Left renal cortex interstitium (tissue), 4 donors: ENCODE data around the gene MSH2. TPM values are rescaled to one million over a fixed set of nuclear protein-coding genes. Genes with fewer than 3 reads are reported as not detected.
A peak's percentile ranks its signal among the peaks of the same experiment; 100 is the strongest.
"Not testable (repeated sequence)": the region's sequence is repeated elsewhere in the genome, so short reads cannot be mapped to it uniquely, and the experiment has no call there.

Experiments used
- DNase-seq, 4 donors: peaks; one replicate each; pipeline ENCODE4 v3.0.0-alpha.2; 2013; ENCODE audit warnings: low read depth in 4 of 4, low spot score in 2 of 4, missing footprints in 1 of 4
- polyA plus RNA-seq, 4 donors: library from polyadenylated mRNA; unstranded; fragments of 120-200 nt; gene quantifications; one replicate each; pipeline ENCODE4 v1.2.1, GENCODE V29; 2013; ENCODE audit not compliant: insufficient read length in 4 of 4

The MSH2 gene
- polyA plus RNA-seq, result 10 to 100 TPM; 67.1 to 80.9 (median 73.2) TPM

GRCh38 chr2:47402805-47403608, at the start of gene MSH2:
TSS of gene MSH2 (plus strand) at chr2:47403156. CDS start at chr2:47403192, 36 bp downstream.
- DNase-seq, result peak; percentile 75 to 86 (median 82)

GRCh38 chr2:47354013-47354847, 48.7 kb upstream of the MSH2 start:
- no peak for DNase-seq

- no peak for DNase-seq
Measured at GRCh38 chr2:47354848-47355204, 48.1 kb upstream of the MSH2 start.

GRCh38 chr2:47357483-47357882, 45.5 kb upstream of the MSH2 start:
- no peak for DNase-seq

- no peak for DNase-seq
Measured at GRCh38 chr2:47359375-47359868, 43.5 kb upstream of the MSH2 start.

- DNase-seq, result no peak
Measured at GRCh38 chr2:47360283-47360682, 42.7 kb upstream of the MSH2 start.

- no peak for DNase-seq
Measured at GRCh38 chr2:47360927-47361326, 42.0 kb upstream of the MSH2 start.

GRCh38 chr2:47361505-47362229, 41.3 kb upstream of the MSH2 start:
- not testable (repeated sequence) for DNase-seq

GRCh38 chr2:47373747-47374146, 29.2 kb upstream of the MSH2 start:
- no peak for DNase-seq

- DNase-seq, result no peak
Measured at GRCh38 chr2:47375307-47375706, 27.6 kb upstream of the MSH2 start.

- no peak for DNase-seq
Measured at GRCh38 chr2:47379384-47379783, 23.6 kb upstream of the MSH2 start.

GRCh38 chr2:47381408-47381807, 21.5 kb upstream of the MSH2 start:
- DNase-seq, result no peak

- no peak for DNase-seq
Measured at GRCh38 chr2:47386551-47386950, 16.4 kb upstream of the MSH2 start.

- no peak for DNase-seq
Measured at GRCh38 chr2:47388888-47389287, 14.1 kb upstream of the MSH2 start.

- no peak for DNase-seq
Measured at GRCh38 chr2:47389692-47390091, 13.3 kb upstream of the MSH2 start.

GRCh38 chr2:47401789-47402554, 984 bp upstream of the MSH2 start:
- peak in 1 of 4 donors; percentile 4 for DNase-seq

GRCh38 chr2:47402555-47402804, 476 bp upstream of the MSH2 start:
- DNase-seq, result no peak

- peak in 1 of 4 donors; percentile 36 for DNase-seq
Measured at GRCh38 chr2:47403609-47404193, 745 bp downstream of the MSH2 start.

GRCh38 chr2:47404356-47404755, 1.4 kb downstream of the MSH2 start:
- no peak for DNase-seq

- DNase-seq, result no peak
Measured at GRCh38 chr2:47405757-47406156, 2.8 kb downstream of the MSH2 start.
